NCI-H446 (cell line): ENCODE results near the gene GSTM2.
A peak's percentile ranks its signal among the peaks of the same experiment; 100 is the strongest.

Source experiments
- DNase-seq, 2 experiments: peaks; one replicate each; lab custom pipeline; 2025; lab: John Stamatoyannopoulos, UW

GSTM2 gene

GRCh38 chr1:109667452-109668122 lies at the start of gene GSTM2:
Gene GSTM2 (plus strand): TSS chr1:109668057. CDS start chr1:109668116, 59 bp downstream.
- peak in 1 of 2 experiments; percentile 57 for DNase-seq

DNA sequence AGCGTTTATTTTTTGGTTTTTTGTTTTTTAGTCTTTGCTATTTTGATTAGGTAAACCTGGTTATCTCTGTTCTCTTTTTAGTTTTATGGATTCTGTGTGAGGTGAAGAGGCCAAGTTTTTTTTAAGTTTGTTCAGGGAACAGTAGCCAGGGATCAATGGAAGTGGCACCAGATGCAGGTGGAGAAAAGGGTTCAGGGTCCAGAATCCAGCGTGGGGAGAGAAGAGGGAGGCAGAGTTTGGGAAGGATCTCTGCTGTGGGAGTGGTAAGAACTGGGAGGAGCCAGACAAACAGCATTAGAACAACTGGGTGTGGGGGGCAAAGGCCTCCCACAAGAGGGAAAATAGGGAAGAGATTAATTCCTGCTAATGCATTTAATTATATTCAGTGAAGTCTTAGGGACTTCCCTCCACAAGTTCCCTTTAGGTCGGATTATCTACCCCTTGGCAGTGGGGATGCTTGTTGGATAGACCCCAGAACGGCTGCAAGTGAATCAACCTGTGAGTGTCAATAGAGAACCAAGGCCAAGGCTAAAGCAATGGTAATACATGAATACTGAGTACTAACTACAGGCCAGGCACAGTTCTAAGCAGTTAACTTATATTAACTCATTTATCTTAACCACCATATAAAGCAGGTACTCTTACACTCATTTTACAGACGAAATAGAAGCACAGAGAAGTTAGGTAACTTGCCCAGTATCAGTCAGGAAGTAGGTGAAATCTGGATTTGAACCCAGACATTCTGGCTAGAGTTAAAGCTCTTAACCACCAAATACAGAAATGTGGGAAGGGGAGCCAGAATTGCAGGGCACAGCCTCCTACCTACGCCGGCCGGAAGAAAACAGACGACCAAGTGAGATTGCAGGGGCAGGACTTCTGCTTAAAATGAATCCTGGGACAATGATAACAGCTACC lies 48.9 kb upstream of the GSTM2 start:
- DNase-seq: peak in 1 of 2 experiments; percentile 19

GRCh38 chr1:109619576-109620400 lies 48.1 kb upstream of the GSTM2 start, which contains the start of the genes AMPD2 and GNAT2:
Gene AMPD2 (plus strand): TSS chr1:109619837. CDS start chr1:109621176, 1,339 bp downstream.
Gene GNAT2 (minus strand): TSS chr1:109619616. CDS start chr1:109612870, 6,746 bp downstream.
- peak; percentile 70 to 77 for DNase-seq

DNA sequence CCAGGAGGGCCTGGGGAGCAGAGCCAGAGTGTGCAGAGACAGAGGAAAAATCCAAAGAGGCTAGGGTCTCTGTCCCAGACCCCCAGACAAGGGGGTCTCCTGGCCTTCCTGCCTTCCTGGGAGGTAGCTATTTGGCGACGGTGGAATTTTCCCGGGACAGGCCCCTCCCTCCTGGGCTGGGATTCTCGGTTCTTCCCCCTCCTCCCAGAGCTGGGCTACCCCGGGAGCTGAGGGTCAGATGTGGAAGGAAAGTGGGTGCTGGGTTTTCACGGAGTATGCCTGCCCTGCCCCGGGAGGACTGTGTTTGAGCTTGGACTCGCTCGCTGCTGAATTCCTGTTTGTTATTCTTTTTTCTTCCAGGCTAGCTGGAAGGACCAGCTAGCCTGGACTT lies 47.5 kb upstream of the GSTM2 start:
- peak; percentile 9 to 35 for DNase-seq

DNA sequence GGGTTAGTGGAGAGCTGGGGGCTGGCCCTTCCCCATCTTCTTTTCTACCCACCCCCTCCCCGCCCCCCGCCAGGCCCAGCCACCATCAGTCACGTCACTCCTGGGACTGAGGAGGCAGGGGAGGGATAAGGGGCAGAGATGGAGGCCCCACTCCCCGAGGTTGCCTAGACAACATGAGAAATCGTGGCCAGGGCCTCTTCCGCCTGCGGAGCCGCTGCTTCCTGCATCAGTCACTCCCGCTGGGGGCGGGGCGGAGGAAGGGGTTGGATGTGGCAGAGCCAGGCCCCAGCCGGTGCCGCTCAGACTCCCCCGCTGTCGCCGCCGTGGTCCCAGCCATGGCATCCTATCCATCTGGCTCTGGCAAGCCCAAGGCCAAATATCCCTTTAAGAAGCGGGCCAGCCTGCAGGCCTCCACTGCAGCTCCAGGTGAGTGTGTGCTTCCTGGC lies 47.0 kb upstream of the GSTM2 start:
- peak; percentile 84 to 95 for DNase-seq

DNA sequence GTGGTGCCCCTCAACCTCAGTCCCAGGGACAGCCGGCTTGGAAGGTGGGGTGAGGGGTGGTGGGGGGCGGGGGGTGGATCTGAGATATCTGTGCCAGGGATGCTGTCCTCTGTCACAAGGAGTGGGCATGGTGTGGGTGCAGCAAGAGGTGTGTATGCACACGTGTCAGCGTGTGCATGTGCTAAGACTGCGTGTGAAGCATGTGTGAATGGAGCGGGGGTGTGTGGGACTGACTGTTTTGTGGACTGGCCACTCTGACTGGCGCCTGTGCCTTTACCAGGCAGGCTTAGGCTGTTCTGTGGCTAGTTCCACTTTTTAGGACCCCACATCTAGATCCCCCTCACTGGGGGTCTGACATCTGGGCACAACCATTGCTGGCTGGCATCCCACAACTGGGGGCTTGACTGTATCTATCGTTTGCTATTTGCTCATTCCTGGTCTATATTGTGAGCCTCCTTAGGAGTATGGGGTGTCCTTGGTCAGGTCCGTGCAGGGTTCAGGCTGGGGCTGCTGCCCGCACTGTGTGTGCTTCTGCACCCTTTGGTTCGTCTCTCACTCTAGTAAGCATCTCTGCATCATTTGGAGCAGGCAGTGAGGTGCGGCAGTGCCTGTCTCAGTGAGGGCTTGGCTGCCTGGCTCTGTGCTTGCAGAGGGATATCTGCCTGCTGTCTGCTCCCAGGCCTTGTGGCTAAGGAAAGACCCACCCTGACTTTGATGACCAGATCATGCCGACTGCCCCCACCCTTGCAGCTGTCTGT lies 46.3 kb upstream of the GSTM2 start:
- no peak for DNase-seq

DNA sequence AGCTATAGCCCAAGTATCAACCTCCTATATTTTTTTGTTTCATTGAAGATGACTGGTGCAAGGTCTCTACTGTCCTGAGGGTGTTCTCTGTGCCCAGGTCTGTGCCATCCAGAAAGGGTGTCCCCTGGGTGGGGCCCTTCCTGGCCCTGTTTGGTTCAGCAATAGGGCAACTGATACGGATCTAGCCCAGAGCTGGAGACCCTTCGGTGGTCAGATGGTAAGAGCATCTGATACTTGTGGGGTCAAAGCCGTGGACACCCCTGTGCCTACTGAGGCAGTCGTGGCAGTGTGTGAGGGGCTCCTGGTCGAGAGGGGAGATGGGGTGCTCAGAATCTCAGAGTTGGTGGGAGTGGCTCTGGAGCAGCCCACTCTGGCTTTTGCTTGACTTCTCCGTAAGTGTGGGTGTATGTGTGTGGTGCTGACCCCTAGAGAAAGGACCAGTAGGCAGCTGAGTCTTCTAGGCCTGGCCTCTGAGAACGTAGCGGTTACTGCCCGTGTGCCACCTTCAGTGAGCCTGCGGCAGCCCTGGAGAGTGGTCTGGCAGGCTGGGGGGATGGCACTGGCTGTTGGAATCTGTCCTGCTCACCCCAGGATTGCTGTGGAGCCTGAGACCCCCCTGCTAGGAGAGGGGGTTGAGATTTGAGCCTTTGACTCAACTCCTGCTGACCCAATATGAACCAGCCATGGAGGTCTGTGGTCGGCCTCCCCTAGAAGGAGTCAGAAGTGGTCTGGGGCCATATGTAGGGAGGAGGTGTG lies 45.5 kb upstream of the GSTM2 start:
- no peak for DNase-seq

DNA sequence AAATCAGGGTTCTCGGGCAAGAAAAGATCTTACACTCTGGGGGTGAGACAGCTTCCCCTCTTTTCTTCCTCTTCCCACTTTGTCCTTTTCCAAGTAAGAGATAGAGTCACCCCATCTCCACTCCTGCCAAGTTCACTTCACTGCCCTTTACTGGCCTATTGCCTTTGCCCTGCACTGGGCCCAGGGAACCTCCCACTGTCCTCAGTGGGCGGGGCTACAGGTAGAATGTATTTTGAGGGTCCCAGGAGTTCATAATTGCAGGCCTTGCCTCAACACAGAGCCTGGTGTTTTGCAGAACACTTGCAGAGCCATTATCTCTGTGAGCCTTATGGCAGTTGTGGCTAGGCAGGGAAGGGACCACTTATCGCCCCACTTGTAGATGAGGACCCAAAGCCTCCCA lies 45.0 kb upstream of the GSTM2 start:
- no peak for DNase-seq

GRCh38 chr1:109623601-109624161 lies 44.2 kb upstream of the GSTM2 start:
- DNase-seq: no peak

DNA sequence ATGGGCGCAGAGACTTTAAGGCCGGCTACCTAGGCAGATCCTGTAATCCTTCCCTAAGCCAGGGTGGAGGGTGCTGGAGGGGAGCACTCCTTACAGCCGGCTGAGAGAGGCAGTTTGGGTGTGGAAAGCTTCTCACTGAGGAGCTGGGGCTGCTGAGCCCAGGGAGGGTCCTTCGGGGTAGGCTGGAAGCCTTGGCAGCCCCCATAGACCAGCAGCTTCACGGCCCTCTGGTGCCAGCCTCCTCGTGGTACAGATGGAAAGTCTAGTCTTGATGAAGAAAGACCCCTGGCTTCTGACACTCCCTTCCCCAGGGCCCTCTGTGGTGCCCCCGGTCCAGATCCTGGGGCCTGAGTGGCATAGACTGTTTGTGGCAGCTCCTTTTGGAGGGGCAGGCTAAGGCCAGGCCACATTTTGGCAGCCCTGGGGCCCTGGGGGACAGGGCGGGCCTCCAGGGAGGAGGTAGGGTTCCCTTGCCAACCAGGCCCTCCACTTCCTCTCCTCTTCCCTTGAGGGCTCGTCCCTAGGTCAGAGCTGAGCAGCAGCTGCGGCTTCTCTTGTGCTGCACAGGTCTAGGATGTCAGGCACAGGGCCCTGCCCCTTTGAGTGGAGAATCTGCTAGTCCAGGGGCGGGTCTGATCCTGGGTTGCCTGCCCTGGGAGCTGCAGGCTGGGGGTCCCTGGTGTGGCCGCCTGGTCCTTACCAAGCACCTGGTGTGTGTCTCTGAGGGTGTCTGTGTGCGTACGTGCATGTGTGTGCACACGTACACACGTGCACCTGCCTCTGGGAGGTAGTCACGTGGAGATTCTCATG lies 43.5 kb upstream of the GSTM2 start:
- no peak for DNase-seq

DNA sequence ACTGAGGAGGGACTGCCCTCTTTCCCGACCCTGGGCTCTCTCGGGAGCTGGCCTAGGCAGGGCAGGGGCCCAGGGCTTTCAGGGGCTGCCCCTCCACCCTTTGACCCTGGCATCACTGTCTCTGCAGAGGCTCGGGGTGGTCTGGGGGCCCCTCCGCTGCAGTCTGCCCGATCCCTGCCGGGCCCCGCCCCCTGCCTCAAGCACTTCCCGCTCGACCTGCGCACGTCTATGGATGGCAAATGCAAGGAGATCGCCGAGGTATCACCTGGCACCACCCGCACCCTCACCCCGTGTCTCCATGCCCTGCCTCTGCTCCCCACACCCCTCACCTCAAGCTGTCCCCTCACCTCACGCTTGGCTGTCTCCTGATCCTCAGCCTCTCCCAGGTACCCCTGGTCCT lies 42.7 kb upstream of the GSTM2 start:
- no peak for DNase-seq

DNA sequence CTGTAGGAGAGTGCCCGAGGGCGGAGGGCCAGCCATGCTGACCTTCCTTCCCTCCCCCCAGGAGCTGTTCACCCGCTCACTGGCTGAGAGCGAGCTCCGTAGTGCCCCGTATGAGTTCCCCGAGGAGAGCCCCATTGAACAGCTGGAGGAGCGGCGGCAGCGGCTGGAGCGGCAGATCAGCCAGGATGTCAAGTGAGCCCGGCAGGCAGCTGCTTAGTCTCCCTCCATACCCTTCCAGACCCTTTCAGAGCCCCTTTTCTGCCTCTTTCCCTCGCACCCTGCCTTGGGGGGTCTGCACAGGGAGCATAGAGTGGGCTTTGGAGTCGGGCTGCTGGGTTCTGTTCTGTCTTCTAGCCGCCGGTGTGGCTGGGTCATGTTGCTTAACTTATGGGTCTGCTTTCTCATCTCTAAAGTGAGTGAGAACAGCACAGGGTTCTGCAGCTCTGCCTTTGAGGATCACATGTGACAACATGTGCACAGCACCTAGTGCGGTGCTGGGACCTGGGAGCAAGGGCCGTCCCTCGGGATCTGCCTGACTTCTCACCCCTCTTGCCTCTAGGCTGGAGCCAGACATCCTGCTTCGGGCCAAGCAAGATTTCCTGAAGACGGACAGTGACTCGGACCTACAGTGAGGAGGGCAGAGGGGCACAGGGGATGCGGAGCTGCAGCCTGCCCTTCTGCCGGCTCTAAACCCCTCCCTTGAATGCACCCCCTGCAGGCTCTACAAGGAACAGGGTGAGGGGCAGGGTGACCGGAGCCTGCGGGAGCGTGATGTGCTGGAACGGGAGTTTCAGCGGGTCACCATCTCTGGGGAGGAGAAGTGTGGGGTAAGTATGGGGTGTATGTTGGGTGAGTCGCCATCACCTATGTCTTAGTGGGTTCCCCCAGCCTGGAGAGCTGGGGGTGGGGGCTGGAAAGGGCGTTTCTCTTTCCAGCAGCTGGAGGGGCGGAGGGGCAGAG lies 42.0 kb upstream of the GSTM2 start:
- no peak for DNase-seq

- no peak for DNase-seq
Observed at GRCh38 chr1:109626682-109627408, 41.0 kb upstream of the GSTM2 start.

DNA sequence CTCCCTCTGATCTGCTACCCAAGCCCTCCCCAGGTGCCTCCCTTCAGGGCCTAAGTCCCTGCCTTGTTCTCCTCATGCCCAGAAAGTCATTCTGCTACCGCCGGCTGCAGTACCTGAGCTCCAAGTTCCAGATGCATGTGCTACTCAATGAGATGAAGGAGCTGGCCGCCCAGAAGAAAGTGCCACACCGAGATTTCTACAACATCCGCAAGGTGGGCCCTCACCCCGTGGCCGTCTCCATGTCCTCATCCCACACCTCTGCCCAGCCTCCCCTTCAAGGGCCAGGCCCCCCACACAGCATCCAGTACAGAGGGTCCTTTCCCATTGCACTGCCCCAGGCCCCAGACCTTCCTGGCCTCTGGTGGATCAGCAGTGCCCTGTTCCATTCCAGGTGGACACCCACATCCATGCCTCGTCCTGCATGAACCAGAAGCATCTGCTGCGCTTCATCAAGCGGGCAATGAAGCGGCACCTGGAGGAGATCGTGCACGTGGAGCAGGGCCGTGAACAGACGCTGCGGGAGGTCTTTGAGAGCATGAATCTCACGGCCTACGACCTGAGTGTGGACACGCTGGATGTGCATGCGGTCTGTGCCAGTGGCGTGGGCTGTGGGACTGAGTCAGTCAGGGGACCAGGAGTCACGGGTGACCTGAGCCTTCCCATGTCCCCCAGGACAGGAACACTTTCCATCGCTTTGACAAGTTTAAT lies 40.0 kb upstream of the GSTM2 start:
- DNase-seq: no peak

GRCh38 chr1:109628540-109629321 lies 39.1 kb upstream of the GSTM2 start:
- no peak for DNase-seq
